Thyroid gland (tissue), 4 donors: ENCODE results near the gene FAM3A. TPM values are rescaled to one million over a fixed set of nuclear protein-coding genes. Genes with fewer than 3 reads are reported as not detected.

Experiments used
- DNase-seq, 2 donors: peaks; one replicate each; pipeline ENCODE4 v3.0.0-alpha.2; 2019
- H3K27ac ChIP-seq, 3 donors: fragments of 200-600 bp; sonication (generic); 1 replicate in 2 of 3; 2 replicates in 1 of 3; pipeline ENCODE4 v1.5.1; 2016 to 2019; ENCODE audit warnings: mild to moderate bottlenecking in 1 of 3, moderate library complexity in 1 of 3
- H3K27me3 ChIP-seq: fragments of 200-600 bp; sonication (generic); one replicate; pipeline ENCODE4 v1.5.1; 2019
- H3K36me3 ChIP-seq, 2 donors: fragments of 200-600 bp; sonication (generic); one replicate each; pipeline ENCODE4 v1.5.1; 2016 to 2019
- H3K4me1 ChIP-seq, 2 donors: fragments of 200-600 bp; sonication (generic); one replicate each; pipeline ENCODE4 v1.5.1; 2017 to 2019
- H3K4me3 ChIP-seq, 3 donors: fragments of 200-600 bp; sonication (generic); replicated peaks in 1 of 3; 1 replicate in 2 of 3; 2 replicates in 1 of 3; pipeline ENCODE4 v1.5.1; 2016; ENCODE audit warnings: mild to moderate bottlenecking in 1 of 3
- H3K9me3 ChIP-seq: fragments of 200-600 bp; sonication (generic); one replicate; pipeline ENCODE4 v1.5.1; 2017
- POLR2A ChIP-seq, 2 donors: fragments of 450-650 bp; IDR thresholded peaks; one replicate each; pipeline ENCODE4 v1.6.1; 2017; ENCODE audit warnings: antibody characterized with exemption in 2 of 2, mild to moderate bottlenecking in 2 of 2, moderate library complexity in 1 of 2
- WGBS, 2 donors: methylation state at CpG; one replicate each; pipeline ENCODE4 v1.1.5; 2017; 5-methylcytosine and 5-hydroxymethylcytosine counted together
- intact Hi-C: fragments of 100-400 bp; cut with DNase I; formaldehyde crosslinking; loops from one replicate; pipeline ENCODE4 v1.15.1; 2023
- total RNA-seq, 4 donors: library from RNA; depleted of rRNA; stranded (reverse); fragments of >200 nt; gene quantifications; one replicate each; pipeline ENCODE4 v1.2.3, GENCODE V29; 2016
- TF ChIP-seq, protein P1 (sequence below), 6 experiments: fragments of 200-600 bp in 3 of 6; fragments of 450-650 bp in 3 of 6; sonication (generic) in 3 of 6; IDR thresholded peaks; one replicate each; pipeline ENCODE4 v1.5.1; 2016 to 2019; ENCODE audit warnings: antibody characterized with exemption in 6 of 6, mild to moderate bottlenecking in 2 of 6, inconsistent platforms in 1 of 6, moderate library complexity in 1 of 6

The FAM3A gene
- total RNA-seq, 4 donors from 2014 or later: 56.3 to 67.7 (median 65.3) TPM

DNA sequence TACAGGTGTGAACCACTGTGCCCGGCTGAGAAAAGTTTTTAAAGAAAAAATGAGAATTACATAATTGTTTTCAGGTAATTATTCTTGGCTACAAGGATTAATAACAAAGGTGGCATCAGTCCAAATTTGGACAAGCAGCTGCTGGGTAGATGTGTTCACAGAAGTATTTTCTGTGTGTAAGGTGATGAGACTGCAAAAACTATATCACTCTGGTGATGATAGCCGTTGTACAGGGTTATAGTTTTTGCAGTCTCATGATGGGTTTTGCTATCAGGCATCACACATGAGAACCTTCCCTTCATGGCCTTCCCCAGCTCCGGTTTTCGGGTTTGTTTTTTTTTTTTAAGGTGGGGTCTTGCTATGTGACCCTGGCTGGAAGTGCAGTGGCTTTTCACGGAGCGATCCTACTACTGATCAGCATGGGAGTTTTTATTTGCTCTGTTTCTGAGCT lies 20.5 kb downstream of the FAM3A start:
- 77% methylated on average over 4 to 6 of the region's 6 CpGs for WGBS, 2 donors
- H3K27me3 ChIP-seq: no peaks in the 10 kb centered on the region
- no peaks in the 10 kb centered on the region for H3K36me3 ChIP-seq
- no peak overlapping the region for H3K27ac ChIP-seq
- TF ChIP-seq POLR2A (IDR thresholded peaks at IDR 0.05): no peak
- TF ChIP-seq, protein P1, sequence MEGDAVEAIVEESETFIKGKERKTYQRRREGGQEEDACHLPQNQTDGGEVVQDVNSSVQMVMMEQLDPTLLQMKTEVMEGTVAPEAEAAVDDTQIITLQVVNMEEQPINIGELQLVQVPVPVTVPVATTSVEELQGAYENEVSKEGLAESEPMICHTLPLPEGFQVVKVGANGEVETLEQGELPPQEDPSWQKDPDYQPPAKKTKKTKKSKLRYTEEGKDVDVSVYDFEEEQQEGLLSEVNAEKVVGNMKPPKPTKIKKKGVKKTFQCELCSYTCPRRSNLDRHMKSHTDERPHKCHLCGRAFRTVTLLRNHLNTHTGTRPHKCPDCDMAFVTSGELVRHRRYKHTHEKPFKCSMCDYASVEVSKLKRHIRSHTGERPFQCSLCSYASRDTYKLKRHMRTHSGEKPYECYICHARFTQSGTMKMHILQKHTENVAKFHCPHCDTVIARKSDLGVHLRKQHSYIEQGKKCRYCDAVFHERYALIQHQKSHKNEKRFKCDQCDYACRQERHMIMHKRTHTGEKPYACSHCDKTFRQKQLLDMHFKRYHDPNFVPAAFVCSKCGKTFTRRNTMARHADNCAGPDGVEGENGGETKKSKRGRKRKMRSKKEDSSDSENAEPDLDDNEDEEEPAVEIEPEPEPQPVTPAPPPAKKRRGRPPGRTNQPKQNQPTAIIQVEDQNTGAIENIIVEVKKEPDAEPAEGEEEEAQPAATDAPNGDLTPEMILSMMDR (IDR thresholded peaks at IDR 0.05): no peak
- intact Hi-C loops: no loop called here
- no peak for DNase-seq
- no peak overlapping the region for H3K4me3 ChIP-seq
- no peaks in the 10 kb centered on the region for H3K4me1 ChIP-seq
- no peaks in the 10 kb centered on the region for H3K9me3 ChIP-seq

DNA sequence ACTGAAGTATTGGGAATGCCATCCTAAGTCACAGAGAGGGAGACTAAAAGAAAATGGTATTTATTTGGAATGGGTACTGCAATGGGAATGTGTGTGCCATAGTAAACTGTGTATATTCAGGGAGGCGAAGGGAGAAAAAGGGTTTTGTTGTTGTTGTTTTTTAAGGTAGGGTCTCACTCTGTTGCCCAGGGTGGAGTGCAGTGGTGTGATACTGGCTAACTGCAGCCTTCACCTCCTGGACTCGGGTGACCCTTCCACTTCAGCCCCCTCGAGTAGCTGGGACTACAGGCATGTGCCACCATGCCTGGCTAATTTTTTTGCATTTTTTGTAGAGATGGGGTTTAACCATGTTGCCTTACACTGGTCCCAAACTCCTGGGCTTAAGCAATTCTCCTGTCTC lies 21.3 kb downstream of the FAM3A start:
- 80 to 100% methylated on average over 1 to 2 of the region's 3 CpGs for WGBS, 2 donors
- intact Hi-C loops: no loop called here

GRCh38 chrX:154490414-154491083 lies 25.5 kb downstream of the FAM3A start, which contains the start of gene SLC10A3:
SLC10A3 (minus strand) TSS chrX:154490629; CDS start chrX:154488940, 1,689 bp downstream.
- WGBS, 2 donors: 0% methylated on average over 1 to 2 of the region's 71 CpGs
- Histone ChIP-seq H3K27ac (peak within 1 kb of the TSS; percentile 76 to 89 (median 89)), H3K36me3 (no peaks in the 10 kb centered on the region), H3K4me1 (peaks cover 0 to 2% of the 10 kb centered on the region in 2 donors), H3K27me3 (no peaks in the 10 kb centered on the region), H3K9me3 (no peaks in the 10 kb centered on the region), H3K4me3 (peak within 1 kb of the TSS; percentile 26 to 56 (median 32))
- TF ChIP-seq, protein P1 (IDR thresholded peaks at IDR 0.05): peak in 1 of 6 experiments; percentile 17
- peak; percentile 71 to 84 for TF ChIP-seq POLR2A (IDR thresholded peaks at IDR 0.05)
- intact Hi-C loops: no loop called here
- DNase-seq: peak; percentile 92

More for the DNA sequence above, 21.3 kb downstream of the FAM3A start:
- no peaks in the 10 kb centered on the region for H3K9me3 ChIP-seq
- TF ChIP-seq, protein P1 (IDR thresholded peaks at IDR 0.05): no peak
- TF ChIP-seq POLR2A (IDR thresholded peaks at IDR 0.05): no peak
- H3K27ac ChIP-seq: no peak overlapping the region
- no peaks in the 10 kb centered on the region for H3K4me1 ChIP-seq
- no peaks in the 10 kb centered on the region for H3K27me3 ChIP-seq
- no peak for DNase-seq
- H3K4me3 ChIP-seq: no peak overlapping the region
- H3K36me3 ChIP-seq: no peaks in the 10 kb centered on the region

- no peaks in the 10 kb centered on the region for H3K27me3 ChIP-seq
- peak overlapping the region; percentile 26 to 56 (median 32) for H3K4me3 ChIP-seq
- H3K36me3 ChIP-seq: no peaks in the 10 kb centered on the region
- H3K4me1 ChIP-seq: peaks cover 0 to 7% of the 10 kb centered on the region in 2 donors
- intact Hi-C loops: no loop called here
- no peaks in the 10 kb centered on the region for H3K9me3 ChIP-seq
- TF ChIP-seq, protein P1 (IDR thresholded peaks at IDR 0.05): no peak
- no peak for TF ChIP-seq POLR2A (IDR thresholded peaks at IDR 0.05)
- peak; percentile 25 to 27 for DNase-seq
- peak overlapping the region; percentile 59 to 89 (median 70) for H3K27ac ChIP-seq
- 17% methylated on average over 1 of the region's 19 CpGs; no CpG with 5 or more reads in 1 of the 2 donors for WGBS, 2 donors
These were observed 26.0 kb downstream of the FAM3A start for GRCh38 chrX:154490021-154490413.

- H3K36me3 ChIP-seq: no peaks in the 10 kb centered on the region
- no peak for DNase-seq
- H3K27me3 ChIP-seq: no peaks in the 10 kb centered on the region
- H3K9me3 ChIP-seq: no peaks in the 10 kb centered on the region
- WGBS, 2 donors: 90 to 100% methylated on average over 1 to 2 of the region's 4 CpGs
- intact Hi-C loops: loop anchor here (5.0 kb wide), 1 partner anchor 52 kb away; the partner anchor contains the start of gene GDI1
- TF ChIP-seq POLR2A (IDR thresholded peaks at IDR 0.05): no peak
- TF ChIP-seq, protein P1 (IDR thresholded peaks at IDR 0.05): no peak
- no peak overlapping the region for H3K4me3 ChIP-seq
- H3K4me1 ChIP-seq: peaks cover 0 to 13% of the 10 kb centered on the region in 2 donors
- H3K27ac ChIP-seq: no peak overlapping the region
These were observed 26.9 kb downstream of the FAM3A start for GRCh38 chrX:154489182-154489581.
